Stimulated activated effector memory CD8-positive, alpha-beta T cell treated with anti-CD3 and anti-CD28 coated beads, Interleukin-12 subunit alpha, Interleukin-12 subunit beta, amount 100 ng/mL, for 72 hours (primary cell): ENCODE data around the gene COG6.

Experiments
- ATAC-seq: fragments of 150-1000 bp; cut with Tn5 transposase; 2 replicates; pipeline ENCODE4 v1.10.0; 2021
- DNase-seq, 2 donors: peaks; one replicate each; pipeline ENCODE4 v3.0.0; 2021 to 2022; ENCODE audit warnings: low spot score in 2 of 2
- H3K27ac Mint-ChIP-seq: one replicate; pipeline ENCODE4 v1.8.0; 2022; ENCODE audit warnings: mild to moderate bottlenecking, mixed read lengths
- H3K36me3 Mint-ChIP-seq: one replicate; pipeline ENCODE4 v1.8.0; 2022; ENCODE audit warnings: mild to moderate bottlenecking, mixed read lengths
- H3K4me1 Mint-ChIP-seq: one replicate; pipeline ENCODE4 v1.8.0; 2022; ENCODE audit warnings: mixed read lengths
- H3K4me3 Mint-ChIP-seq: one replicate; pipeline ENCODE4 v1.8.0; 2022; ENCODE audit warnings: mild to moderate bottlenecking, mixed read lengths
- H3K9me3 Mint-ChIP-seq: one replicate; pipeline ENCODE4 v1.8.0; 2022; ENCODE audit warnings: mixed read lengths

Gene COG6

GRCh38 chr13:39776439-39776838 lies 121.0 kb downstream of the COG6 start:
- H3K9me3 Mint-ChIP-seq = peaks cover 3% of the 10 kb centered on the region
- peak overlapping the region; percentile 96 for H3K27ac Mint-ChIP-seq
- H3K4me3 Mint-ChIP-seq = peak overlapping the region; percentile 53
- ATAC-seq (peak; percentile 84), DNase-seq (no peak)
- H3K36me3 Mint-ChIP-seq = no peaks in the 10 kb centered on the region
- H3K4me1 Mint-ChIP-seq = peaks cover 41% of the 10 kb centered on the region

GRCh38 chr13:39777021-39777420 lies 121.6 kb downstream of the COG6 start:
- H3K9me3 Mint-ChIP-seq = peaks cover 3% of the 10 kb centered on the region
- ATAC-seq = peak; percentile 20
- H3K36me3 Mint-ChIP-seq = no peaks in the 10 kb centered on the region
- H3K4me3 Mint-ChIP-seq = peak overlapping the region; percentile 53
- H3K4me1 Mint-ChIP-seq = peaks cover 41% of the 10 kb centered on the region
- DNase-seq = no peak
- peak overlapping the region; percentile 96 for H3K27ac Mint-ChIP-seq

GRCh38 chr13:39777527-39778061 lies 122.1 kb downstream of the COG6 start:
- Mint-ChIP-seq H3K4me1 (peaks cover 41% of the 10 kb centered on the region), H3K4me3 (peak overlapping the region; percentile 53), H3K27ac (peak overlapping the region; percentile 96), H3K9me3 (peaks cover 3% of the 10 kb centered on the region), H3K36me3 (no peaks in the 10 kb centered on the region)
- DNase-seq (peak in 1 of 2 donors; percentile 58), ATAC-seq (peak; percentile 91)

GRCh38 chr13:39779337-39780265 lies 124.1 kb downstream of the COG6 start:
- H3K4me1 Mint-ChIP-seq = peaks cover 41% of the 10 kb centered on the region
- no peak overlapping the region for H3K4me3 Mint-ChIP-seq
- ATAC-seq = no peak
- peak overlapping the region; percentile 96 for H3K27ac Mint-ChIP-seq
- H3K36me3 Mint-ChIP-seq = no peaks in the 10 kb centered on the region
- DNase-seq = no peak
- peaks cover 3% of the 10 kb centered on the region for H3K9me3 Mint-ChIP-seq

GRCh38 chr13:39780711-39781110 lies 125.2 kb downstream of the COG6 start:
- no peak overlapping the region for H3K27ac Mint-ChIP-seq
- DNase-seq = no peak
- ATAC-seq = no peak
- H3K9me3 Mint-ChIP-seq = peaks cover 3% of the 10 kb centered on the region
- no peaks in the 10 kb centered on the region for H3K36me3 Mint-ChIP-seq
- H3K4me1 Mint-ChIP-seq = peaks cover 41% of the 10 kb centered on the region
- no peak overlapping the region for H3K4me3 Mint-ChIP-seq

GRCh38 chr13:39781381-39781780 lies 125.9 kb downstream of the COG6 start:
- Mint-ChIP-seq H3K27ac (no peak overlapping the region), H3K4me1 (peaks cover 37% of the 10 kb centered on the region), H3K4me3 (no peak overlapping the region), H3K9me3 (peaks cover 3% of the 10 kb centered on the region), H3K36me3 (no peaks in the 10 kb centered on the region)
- DNase-seq = no peak
- ATAC-seq = no peak

- Mint-ChIP-seq H3K27ac (no peak overlapping the region), H3K9me3 (no peaks in the 10 kb centered on the region), H3K4me1 (peaks cover 26% of the 10 kb centered on the region), H3K36me3 (no peaks in the 10 kb centered on the region), H3K4me3 (no peak overlapping the region)
- no peak for ATAC-seq
- no peak for DNase-seq
Measured at GRCh38 chr13:39783051-39783450, 127.6 kb downstream of the COG6 start.

GRCh38 chr13:39784347-39784746 lies 128.9 kb downstream of the COG6 start:
- DNase-seq (no peak), ATAC-seq (no peak)
- H3K4me3 Mint-ChIP-seq = no peak overlapping the region
- no peak overlapping the region for H3K27ac Mint-ChIP-seq
- peaks cover 4% of the 10 kb centered on the region for H3K9me3 Mint-ChIP-seq
- H3K36me3 Mint-ChIP-seq = no peaks in the 10 kb centered on the region
- H3K4me1 Mint-ChIP-seq = peaks cover 14% of the 10 kb centered on the region

- Mint-ChIP-seq H3K4me1 (peaks cover 9% of the 10 kb centered on the region), H3K27ac (no peak overlapping the region), H3K4me3 (no peak overlapping the region), H3K9me3 (peaks cover 7% of the 10 kb centered on the region), H3K36me3 (no peaks in the 10 kb centered on the region)
- DNase-seq (no peak), ATAC-seq (no peak)
Measured at GRCh38 chr13:39786091-39786490, 130.6 kb downstream of the COG6 start.

GRCh38 chr13:39787086-39787487 lies 131.6 kb downstream of the COG6 start:
- Mint-ChIP-seq H3K4me3 (no peak overlapping the region), H3K36me3 (no peaks in the 10 kb centered on the region), H3K9me3 (peaks cover 7% of the 10 kb centered on the region), H3K4me1 (peaks cover 6% of the 10 kb centered on the region), H3K27ac (peak overlapping the region; percentile 32)
- no peak for DNase-seq
- ATAC-seq = peak; percentile 80

GRCh38 chr13:39788102-39788501 lies 132.6 kb downstream of the COG6 start:
- Mint-ChIP-seq H3K36me3 (no peaks in the 10 kb centered on the region), H3K27ac (no peak overlapping the region), H3K4me3 (no peak overlapping the region), H3K9me3 (peaks cover 7% of the 10 kb centered on the region), H3K4me1 (peaks cover 6% of the 10 kb centered on the region)
- ATAC-seq = no peak
- no peak for DNase-seq

- ATAC-seq (no peak), DNase-seq (no peak)
- Mint-ChIP-seq H3K4me1 (peaks cover 6% of the 10 kb centered on the region), H3K27ac (no peak overlapping the region), H3K36me3 (no peaks in the 10 kb centered on the region), H3K4me3 (no peak overlapping the region), H3K9me3 (peaks cover 7% of the 10 kb centered on the region)
Measured at GRCh38 chr13:39789451-39789850, 134.0 kb downstream of the COG6 start.
